A549 treated with dexamethasone at 1 μM for 4 hours (cell line): Measurements from ENCODE around the gene TP73. TPM values are rescaled to one million over a fixed set of nuclear protein-coding genes. Genes with fewer than 3 reads are reported as not detected.

Source experiments
- total RNA-seq: library from RNA; stranded (reverse); fragments of 200-300 nt; extraction: Qiagen RNA extraction; gene quantifications from 5 replicates; pipeline ENCODE4 v1.2.3, GENCODE V29; 2022

TP73 gene
- 0.54 to 1.1 TPM (median 1.0 TPM) in 5 replicates for total RNA-seq

GRCh38 chr1:3651930-3652547, at the start of gene TP73:
TP73 (plus strand) TSS chr1:3652516; CDS start chr1:3682366, 29,850 bp downstream.

GRCh38 chr1:3611170-3612019, 40.9 kb upstream of the TP73 start, which contains the start of gene MEGF6:
MEGF6 (minus strand) TSS chr1:3611508; CDS start chr1:3611268, 240 bp downstream.

GRCh38 chr1:3624200-3625136, 27.8 kb upstream of the TP73 start, which contains the start of gene TPRG1L:
TPRG1L (plus strand) TSS chr1:3625015; CDS start chr1:3625073, 58 bp downstream.

GRCh38 chr1:3649342-3650247, 2.7 kb upstream of the TP73 start, which contains the start of gene WRAP73:
WRAP73 (minus strand) TSS chr1:3650103; CDS start chr1:3649999, 104 bp downstream.

GRCh38 chr1:3752400-3752945, 100.2 kb downstream of the TP73 start, which contains the start of gene CCDC27:
CCDC27 (plus strand) TSS chr1:3752450; CDS start chr1:3752482, 32 bp downstream.

GRCh38 chr1:3772715-3773571, 120.6 kb downstream of the TP73 start, which contains the start of gene SMIM1:
SMIM1 (plus strand) TSS chr1:3772749; CDS start chr1:3775374, 2,625 bp downstream.

Other genes starting within 250 kb of the TP73 start
- gene ARHGEF16, start 197.9 kb upstream of the TP73 start, total RNA-seq, result 3.1 to 5.6 TPM (median 5.1 TPM) in 5 replicates
- 3.8 to 10.8 TPM (median 7.4 TPM) in 5 replicates for gene MEGF6, start 41.0 kb upstream of the TP73 start, total RNA-seq
- gene TPRG1L, start 27.5 kb upstream of the TP73 start, total RNA-seq, result 23.6 to 30.7 TPM (median 29.8 TPM) in 5 replicates
- 12.0 to 19.3 TPM (median 18.2 TPM) in 5 replicates for gene WRAP73, start 2.4 kb upstream of the TP73 start, total RNA-seq
- gene CCDC27, start 99.9 kb downstream of the TP73 start, total RNA-seq, result not detected in 5 replicates
- 0.76 to 1.6 TPM (median 1.3 TPM) in 5 replicates for gene SMIM1, start 120.2 kb downstream of the TP73 start, total RNA-seq
- gene LRRC47, start 144.0 kb downstream of the TP73 start, total RNA-seq, result 27.8 to 37.0 TPM (median 30.0 TPM) in 5 replicates
- 11.9 to 19.0 TPM (median 17.8 TPM) in 5 replicates for gene CEP104, start 204.7 kb downstream of the TP73 start, total RNA-seq
- gene DFFB, start 205.0 kb downstream of the TP73 start, total RNA-seq, result 2.7 to 4.0 TPM (median 3.7 TPM) in 5 replicates
- gene C1orf174, start 247.8 kb downstream of the TP73 start, total RNA-seq, result 20.4 to 26.0 TPM (median 24.9 TPM) in 5 replicates